Hematopoietic multipotent progenitor cell treated with erythropoietin and hydrocortisone succinate and interleukin-3 and kit ligand, for 6 days (in vitro differentiated cells): ENCODE measurements around the gene THPO.
"Not testable (repeated sequence)": the region's sequence is repeated elsewhere in the genome, so short reads cannot be mapped to it uniquely, and the experiment has no call there.

Source experiments
- DNase-seq: peaks from one replicate; pipeline ENCODE4 v3.0.0-alpha.2; 2015

Gene THPO

DNA sequence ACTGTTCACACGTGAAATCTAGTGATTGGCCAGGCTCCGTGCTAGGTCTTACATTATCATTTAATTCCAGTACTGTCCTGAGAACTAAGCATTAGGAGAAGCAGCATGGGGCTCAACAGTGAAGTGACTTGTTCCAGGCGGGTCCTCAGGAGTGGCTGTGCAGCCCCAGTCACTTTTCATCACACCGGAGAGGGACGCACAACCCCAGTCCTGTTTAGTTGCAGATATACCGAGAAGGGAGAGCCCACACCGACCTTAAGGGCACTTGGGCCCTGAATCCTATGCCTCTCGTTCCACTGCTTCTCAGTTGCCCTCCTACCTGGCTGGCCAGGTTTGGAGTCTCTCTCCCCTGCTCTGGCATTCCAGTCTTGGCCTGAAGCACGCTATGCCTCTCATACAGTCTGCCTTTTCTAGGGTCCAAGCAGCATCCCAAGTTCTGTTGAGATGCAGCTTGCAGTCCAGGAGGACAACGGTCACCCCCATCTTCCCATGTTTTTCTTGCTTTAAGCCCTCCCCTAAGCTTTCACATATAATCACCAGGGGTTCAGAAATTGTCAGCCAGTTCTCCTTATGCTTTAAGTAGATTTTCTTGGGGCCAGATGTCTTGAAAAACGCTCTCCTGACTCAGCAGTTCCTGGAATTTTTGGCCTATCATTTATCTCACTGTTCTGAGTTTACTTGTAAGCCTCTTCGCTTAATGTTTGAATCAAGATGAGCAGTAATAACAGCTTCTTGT, 30.5 kb downstream of the THPO start:
- DNase-seq: peak; percentile 88

DNA sequence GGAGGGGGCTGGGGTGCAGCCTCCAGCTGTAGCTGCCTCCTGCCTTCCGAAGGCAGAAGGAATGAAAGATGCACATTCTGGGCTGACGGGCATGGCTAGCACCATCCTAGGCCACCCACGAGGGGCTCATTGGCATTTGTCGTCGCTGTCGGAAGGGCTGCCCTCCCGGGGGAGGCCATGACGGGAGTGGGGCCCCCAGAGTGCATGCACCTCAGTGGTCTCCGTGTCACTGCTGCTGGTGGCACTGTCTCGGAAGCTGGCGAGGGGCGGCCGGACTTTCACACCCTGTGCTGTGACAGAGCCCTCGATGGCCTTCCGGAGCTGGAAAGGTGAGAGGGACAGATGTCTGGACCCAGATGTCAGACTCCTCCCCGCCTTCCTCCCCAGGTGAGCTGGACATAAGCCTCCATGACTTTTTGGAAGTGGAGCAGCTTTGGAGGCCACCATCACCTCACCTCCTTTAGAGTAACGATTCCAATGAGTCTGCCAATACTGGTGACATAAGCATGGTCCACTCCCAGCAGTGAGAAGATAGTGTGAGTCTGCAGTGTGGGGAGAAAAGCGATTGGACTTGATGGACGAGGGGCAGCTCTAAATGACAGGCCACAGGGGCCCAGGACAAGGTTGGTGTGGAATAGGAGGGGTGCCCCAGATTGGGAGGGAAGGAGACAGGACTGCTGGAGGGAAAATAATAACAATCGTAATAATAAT, 31.4 kb downstream of the THPO start:
- no peak for DNase-seq

- peak; percentile 97 for DNase-seq
Observed at GRCh38 chr3:184345317-184346144, 32.5 kb downstream of the THPO start.

- no peak for DNase-seq
Observed at GRCh38 chr3:184344579-184345316, 33.3 kb downstream of the THPO start.

GRCh38 chr3:184343200-184343876, 34.7 kb downstream of the THPO start:
- no peak for DNase-seq

DNA sequence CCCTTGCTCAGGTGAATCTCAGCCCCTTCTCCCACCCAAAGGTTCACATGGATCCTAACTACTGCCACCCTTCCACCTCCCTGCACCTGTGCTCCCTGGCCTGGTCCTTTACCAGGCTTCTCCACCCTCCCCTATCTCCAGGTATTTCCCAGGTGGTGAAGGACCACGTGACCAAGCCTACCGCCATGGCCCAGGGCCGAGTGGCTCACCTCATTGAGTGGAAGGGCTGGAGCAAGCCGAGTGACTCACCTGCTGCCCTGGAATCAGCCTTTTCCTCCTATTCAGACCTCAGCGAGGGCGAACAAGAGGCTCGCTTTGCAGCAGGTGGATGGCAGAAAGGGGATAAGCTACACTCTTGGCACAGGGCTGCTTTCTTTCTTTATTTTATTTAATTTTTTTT, 36.1 kb downstream of the THPO start:
- no peak for DNase-seq

DNA sequence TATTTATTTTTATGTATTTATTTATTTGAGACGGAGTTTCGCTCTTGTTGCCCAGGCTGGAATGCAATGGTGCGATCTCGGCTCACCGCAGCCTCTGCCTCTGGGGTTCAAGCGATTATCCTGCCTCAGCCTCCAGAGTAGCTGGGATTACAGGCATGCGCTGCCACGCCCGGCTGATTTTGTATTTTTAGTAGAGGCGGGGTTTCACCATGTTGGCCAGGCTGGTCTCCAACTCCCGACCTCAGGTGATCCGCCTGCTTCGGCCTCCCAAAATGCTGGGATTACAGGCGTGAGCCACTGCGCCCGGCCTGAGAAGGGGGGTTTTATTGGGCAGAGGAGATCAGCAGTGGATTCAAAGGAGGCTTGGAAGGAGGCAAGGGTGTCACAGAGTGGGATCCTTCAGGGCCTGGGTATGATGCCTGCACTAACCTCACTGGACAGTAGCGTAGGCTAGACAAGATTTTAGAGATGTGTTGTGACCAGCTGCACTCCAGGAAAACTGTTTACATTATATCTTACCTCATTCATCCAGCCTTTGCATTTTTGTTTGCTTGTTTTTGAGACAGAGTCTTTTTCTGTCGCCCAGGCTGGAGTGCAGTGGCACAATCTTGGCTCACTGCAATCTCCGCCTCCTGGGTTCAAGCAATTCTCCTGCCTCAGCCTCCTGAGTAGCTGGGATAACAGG, 38.4 kb downstream of the THPO start:
- not testable (repeated sequence) for DNase-seq

DNA sequence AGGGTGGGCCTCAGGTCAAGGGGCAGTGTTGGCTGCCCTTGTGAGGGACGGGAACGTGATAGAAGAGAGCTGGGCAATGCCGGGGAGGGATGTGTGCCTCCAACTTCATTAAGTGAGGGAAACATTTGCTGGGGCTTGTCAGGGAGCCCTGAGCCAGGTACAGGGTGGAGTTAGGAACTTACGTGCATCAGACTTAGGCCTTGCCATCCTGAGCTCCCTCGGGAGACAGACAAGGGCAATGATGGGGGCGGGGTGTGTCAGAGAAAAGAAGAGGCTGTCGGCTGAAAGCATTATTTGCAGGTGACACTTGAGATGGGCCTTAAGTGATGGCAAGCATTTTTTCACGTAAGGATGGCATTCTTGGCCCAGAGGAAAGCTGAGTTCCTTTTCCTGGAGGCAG, 39.0 kb downstream of the THPO start:
- DNase-seq: no peak

DNA sequence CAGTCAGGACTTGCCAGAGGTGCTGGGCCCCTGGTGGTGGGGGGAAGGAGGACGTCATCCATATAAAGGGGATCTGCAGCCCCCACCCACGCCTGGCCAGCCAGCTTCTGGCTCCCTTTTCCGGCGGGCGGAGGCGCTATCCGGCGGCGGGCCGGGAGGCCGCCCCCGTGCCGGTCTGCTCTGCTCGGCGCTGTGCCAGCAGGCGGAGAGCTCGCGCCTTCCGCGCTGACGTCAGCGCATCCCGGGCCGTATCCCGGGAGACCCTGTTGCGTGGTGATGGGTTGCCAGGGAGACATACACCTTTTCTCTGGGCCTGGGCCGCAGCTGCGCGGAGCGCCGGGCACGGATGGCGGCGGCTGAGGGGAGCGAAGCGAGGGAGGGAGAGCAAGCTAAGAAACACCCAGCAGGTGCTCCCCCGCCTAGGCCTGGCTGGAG, 39.5 kb downstream of the THPO start:
- no peak for DNase-seq

GRCh38 chr3:184337981-184338380, 40.0 kb downstream of the THPO start:
- DNase-seq: no peak

- no peak for DNase-seq
Observed at GRCh38 chr3:184337399-184337714, 40.6 kb downstream of the THPO start, which contains the start of gene FAM131A. Gene FAM131A (plus strand): TSS chr3:184337600. CDS start chr3:184337631, 31 bp downstream.

- peak; percentile 63 for DNase-seq
Observed at GRCh38 chr3:184336547-184337398, 41.2 kb downstream of the THPO start.

- DNase-seq: peak; percentile 88
Observed at GRCh38 chr3:184335661-184336546, 42.1 kb downstream of the THPO start.

- peak; percentile 42 for DNase-seq
Observed at GRCh38 chr3:184335291-184335660, 42.7 kb downstream of the THPO start.

- DNase-seq: peak; percentile 55
Observed at GRCh38 chr3:184334470-184335158, 43.4 kb downstream of the THPO start.

DNA sequence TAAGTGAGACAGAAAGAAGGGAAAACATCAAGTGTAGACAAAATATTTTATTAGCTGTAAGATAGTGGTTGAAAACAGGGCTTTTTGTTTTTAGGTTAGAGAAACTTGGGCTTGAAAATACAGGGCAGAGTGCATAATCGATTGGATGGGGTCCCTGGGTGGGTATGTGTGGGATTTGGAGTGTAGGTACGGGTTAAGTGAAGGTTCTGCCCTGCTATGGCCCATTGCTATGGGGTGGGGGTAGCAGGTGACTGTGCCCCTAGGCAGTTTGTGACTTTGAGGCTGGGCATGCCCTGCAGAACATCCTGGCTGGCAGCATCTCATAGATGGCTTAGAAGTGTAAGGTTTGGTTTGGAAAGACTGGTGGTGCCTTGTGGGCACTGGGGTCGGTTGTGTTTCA, 44.3 kb downstream of the THPO start:
- DNase-seq: no peak

GRCh38 chr3:184333190-184333589, 44.8 kb downstream of the THPO start:
- DNase-seq: peak; percentile 39

DNA sequence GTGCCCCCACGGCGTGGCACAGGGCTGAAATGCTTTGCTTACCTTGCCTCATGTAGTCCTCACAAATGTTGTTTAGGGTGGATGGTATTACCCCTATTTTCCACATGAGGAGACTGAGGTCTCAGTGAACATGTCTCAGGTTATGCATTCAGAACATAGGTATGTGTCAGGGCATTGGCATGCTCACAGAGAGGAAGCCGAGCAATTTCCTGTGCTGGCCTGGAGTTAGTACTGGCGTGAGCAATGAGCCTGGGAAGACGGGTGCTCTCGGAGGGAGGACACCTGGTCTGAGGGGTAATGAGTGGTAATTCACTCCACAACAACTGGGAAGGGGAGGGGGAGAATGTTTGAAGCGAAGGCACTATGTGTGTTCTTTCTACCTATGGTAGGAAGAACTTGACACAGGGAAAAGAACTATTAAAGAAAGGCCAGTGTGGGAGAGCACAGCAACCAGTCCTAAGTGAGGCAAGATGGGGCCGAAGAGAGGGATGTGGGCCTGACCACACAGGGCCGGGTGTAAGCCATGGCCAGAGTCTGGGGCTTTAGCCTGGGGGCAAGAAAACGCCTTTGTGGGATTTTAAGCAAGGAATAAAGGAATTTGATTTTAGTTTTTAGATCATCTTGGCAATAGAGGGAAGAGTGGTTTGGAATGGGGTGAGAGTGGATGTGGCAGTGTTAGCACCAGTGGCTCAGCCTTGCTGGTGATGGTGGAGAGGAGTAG, 45.5 kb downstream of the THPO start:
- no peak for DNase-seq
